GM12891 (cell line): ENCODE measurements around the gene GOT1.

ENCODE experiments used
- DNase-seq: peaks from one replicate; pipeline ENCODE4 v3.0.0; 2011; ENCODE audit warnings: low spot score; ENCODE audit not compliant: insufficient read length
- FAIRE-seq: peaks from 2 replicates; lab custom pipeline; 2011; peaks lifted over from hg19 to GRCh38; lab: Jason Lieb, UNC
- PAX5 ChIP-seq: IDR thresholded peaks from 2 replicates; pipeline ENCODE4 v1.6.1; 2011; ENCODE audit warnings: low read length, moderate library complexity, mild to moderate bottlenecking; ENCODE audit not compliant: insufficient read depth, severe bottlenecking
- POLR2A ChIP-seq: IDR thresholded peaks from 2 replicates; pipeline ENCODE4 v1.6.1; 2011; ENCODE audit warnings: low read depth, low read length, control low read depth
- POLR2AphosphoS5 ChIP-seq: IDR thresholded peaks from 2 replicates; pipeline ENCODE4 v1.6.1; 2011; ENCODE audit warnings: low read depth, low read length, control low read depth
- POU2F2 ChIP-seq: IDR thresholded peaks from 2 replicates; pipeline ENCODE4 v1.6.1; 2011; ENCODE audit warnings: low read depth, mild to moderate bottlenecking, control low read depth, low read length, moderate library complexity
- SPI1 ChIP-seq: IDR thresholded peaks from 2 replicates; pipeline ENCODE4 v1.6.1; 2011; ENCODE audit warnings: low read depth, low read length, control low read depth
- TAF1 ChIP-seq: IDR thresholded peaks from 2 replicates; pipeline ENCODE4 v1.6.1; 2011; ENCODE audit warnings: low read depth, low read length, control low read depth

Gene GOT1

GRCh38 chr10:99366666-99367065, 63.8 kb downstream of the GOT1 start:
- TF ChIP-seq POU2F2 (no peak), POLR2AphosphoS5 (no peak), TAF1 (no peak)
- no peak for DNase-seq
- no peak for FAIRE-seq

GRCh38 chr10:99365736-99366135, 64.7 kb downstream of the GOT1 start:
- DNase-seq (no peak), FAIRE-seq (no peak)
- TF ChIP-seq SPI1 (no peak), POLR2A (no peak), POLR2AphosphoS5 (no peak), TAF1 (no peak), POU2F2 (no peak), PAX5 (no peak)

GRCh38 chr10:99365311-99365710, 65.1 kb downstream of the GOT1 start:
- no peak for FAIRE-seq
- TF ChIP-seq TAF1: no peak
- TF ChIP-seq POLR2A: no peak
- no peak for TF ChIP-seq SPI1
- no peak for TF ChIP-seq POU2F2
- TF ChIP-seq PAX5: no peak
- TF ChIP-seq POLR2AphosphoS5: no peak
- no peak for DNase-seq

GRCh38 chr10:99364125-99364524, 66.3 kb downstream of the GOT1 start:
- TF ChIP-seq POLR2A: no peak
- TF ChIP-seq SPI1: peak; percentile 10; the same call in 1 of the 2 replicates
- FAIRE-seq (no peak), DNase-seq (no peak)

GRCh38 chr10:99360934-99361333, 69.5 kb downstream of the GOT1 start:
- no peak for DNase-seq
- TF ChIP-seq POLR2A (no peak), POU2F2 (no peak), POLR2AphosphoS5 (no peak), PAX5 (no peak), SPI1 (no peak), TAF1 (no peak)
- no peak for FAIRE-seq

- FAIRE-seq (no peak), DNase-seq (no peak)
- TF ChIP-seq PAX5: no peak
- no peak for TF ChIP-seq SPI1
- TF ChIP-seq POU2F2: no peak
- TF ChIP-seq POLR2AphosphoS5: no peak
- no peak for TF ChIP-seq POLR2A
Observed at GRCh38 chr10:99358101-99358500, 72.3 kb downstream of the GOT1 start.

GRCh38 chr10:99357691-99358090, 72.7 kb downstream of the GOT1 start:
- DNase-seq (no peak), FAIRE-seq (no peak)
- TF ChIP-seq SPI1 (no peak), POLR2A (no peak), POU2F2 (no peak), PAX5 (no peak), POLR2AphosphoS5 (no peak), TAF1 (no peak)

GRCh38 chr10:99353182-99353581, 77.2 kb downstream of the GOT1 start:
- TF ChIP-seq PAX5 (no peak), POU2F2 (no peak), SPI1 (no peak), POLR2A (no peak), POLR2AphosphoS5 (no peak), TAF1 (no peak)

GRCh38 chr10:99347672-99348071, 82.8 kb downstream of the GOT1 start:
- no peak for DNase-seq
- TF ChIP-seq POLR2AphosphoS5: no peak
- TF ChIP-seq TAF1: no peak
- no peak for TF ChIP-seq POU2F2
- no peak for TF ChIP-seq POLR2A
- TF ChIP-seq SPI1: no peak
- no peak for TF ChIP-seq PAX5
- FAIRE-seq: no peak

More at GRCh38 chr10:99353182-99353581, 77.2 kb downstream of the GOT1 start:
- DNase-seq (no peak), FAIRE-seq (no peak)
